Coronary artery (tissue), 2 donors: ENCODE results near the gene AKR1C3.
"Not testable (repeated sequence)": the region's sequence is repeated elsewhere in the genome, so short reads cannot be mapped to it uniquely, and the experiment has no call there.

Source experiments
- DNase-seq: peaks from one replicate; pipeline ENCODE4 v3.0.0-alpha.2; 2017; ENCODE audit warnings: low spot score
- H3K27ac ChIP-seq, 2 donors: fragments of 200-600 bp; sonication (generic); one replicate each; pipeline ENCODE4 v1.5.1; 2016 to 2019
- H3K4me3 ChIP-seq: fragments of 200-600 bp; sonication (generic); 2 replicates; pipeline ENCODE4 v1.5.1; 2016; ENCODE audit warnings: mild to moderate bottlenecking, moderate library complexity
- CTCF ChIP-seq: fragments of 200-600 bp; sonication (generic); IDR thresholded peaks from one replicate; pipeline ENCODE4 v1.5.1; 2019; ENCODE audit warnings: antibody characterized with exemption

The AKR1C3 gene

GRCh38 chr10:5091196-5091595 lies 3.0 kb upstream of the AKR1C3 start:
- TF ChIP-seq CTCF = no peak

GRCh38 chr10:5092375-5092774 lies 1.8 kb upstream of the AKR1C3 start:
- H3K4me3 ChIP-seq = no peak overlapping the region
- H3K27ac ChIP-seq = no peak overlapping the region
- TF ChIP-seq CTCF = no peak
- no peak for DNase-seq

More at GRCh38 chr10:5091196-5091595, 3.0 kb upstream of the AKR1C3 start:
- Histone ChIP-seq H3K27ac (no peak overlapping the region), H3K4me3 (no peak overlapping the region)
- no peak for DNase-seq

GRCh38 chr10:5092848-5093790 lies 1.1 kb upstream of the AKR1C3 start:
- TF ChIP-seq CTCF = no peak
- Histone ChIP-seq H3K27ac (no peak overlapping the region), H3K4me3 (no peak overlapping the region)
- no peak for DNase-seq

GRCh38 chr10:5095687-5096086 lies 1.5 kb downstream of the AKR1C3 start:
- no peak for TF ChIP-seq CTCF
- no peak for DNase-seq
- H3K27ac ChIP-seq = peak overlapping the region; percentile 1 to 53
- peak overlapping the region; percentile 70 for H3K4me3 ChIP-seq

- peak overlapping the region; percentile 1 to 31 for H3K27ac ChIP-seq
- DNase-seq = no peak
- peak overlapping the region; percentile 70 for H3K4me3 ChIP-seq
- TF ChIP-seq CTCF = no peak
These were observed 1.9 kb downstream of the AKR1C3 start for GRCh38 chr10:5096108-5096507.

GRCh38 chr10:5102479-5102878 lies 8.3 kb downstream of the AKR1C3 start:
- H3K27ac ChIP-seq, H3K4me3 ChIP-seq, DNase-seq: not testable (repeated sequence)

GRCh38 chr10:5103481-5103880 lies 9.3 kb downstream of the AKR1C3 start:
- no peak for TF ChIP-seq CTCF
- no peak overlapping the region for H3K4me3 ChIP-seq
- DNase-seq = no peak
- no peak overlapping the region for H3K27ac ChIP-seq
